HG02970 (cell line): ENCODE measurements around the gene ABCD1.

ENCODE experiments used
- ATAC-seq: cut with Tn5 transposase; IDR thresholded peaks from one replicate; pipeline ENCODE4 v1.9.1; 2021; ENCODE audit warnings: mild to moderate bottlenecking, moderate library complexity, moderate number of reproducible peaks; ENCODE audit not compliant: unreplicated experiment, low FRiP score

The ABCD1 gene

DNA sequence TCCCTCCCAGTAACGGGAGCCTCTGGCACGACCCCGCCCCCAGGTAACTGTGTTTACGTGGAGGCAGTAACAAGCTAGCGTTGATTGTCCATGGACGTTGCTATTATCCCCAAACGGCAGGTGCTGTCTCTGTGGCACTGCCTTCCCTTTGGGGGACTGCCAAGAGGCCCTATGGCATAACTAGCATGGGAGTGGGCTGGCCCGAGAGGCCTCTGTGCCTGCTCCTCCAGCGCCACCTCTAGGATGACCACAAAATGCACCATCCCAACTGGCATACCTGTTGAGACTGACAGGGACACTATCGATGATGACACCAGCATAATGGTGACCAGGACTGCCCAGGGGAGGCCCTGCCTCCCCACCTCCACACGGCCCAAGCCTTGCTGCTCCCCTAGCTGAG, 57.7 kb downstream of the ABCD1 start:
- ATAC-seq, result no peak

DNA sequence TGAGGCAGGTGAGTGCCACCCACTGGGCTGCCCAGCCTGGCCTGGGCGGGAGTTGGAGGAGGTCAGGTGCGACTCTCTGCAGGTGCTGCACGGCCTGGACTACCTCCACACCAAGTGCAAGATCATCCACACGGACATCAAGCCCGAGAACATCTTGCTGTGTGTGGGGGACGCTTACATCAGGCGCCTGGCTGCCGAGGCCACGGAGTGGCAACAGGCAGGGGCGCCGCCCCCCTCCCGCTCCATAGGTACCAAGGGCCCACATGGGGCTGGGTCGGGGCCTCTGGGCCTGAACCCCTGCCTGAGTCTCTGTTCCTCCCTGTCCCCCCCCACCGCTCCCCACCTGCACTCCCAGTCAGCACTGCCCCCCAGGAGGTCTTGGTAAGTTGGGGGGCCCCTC, 58.2 kb downstream of the ABCD1 start:
- ATAC-seq, result no peak

GRCh38 chrX:153783378-153784013, 58.8 kb downstream of the ABCD1 start:
- ATAC-seq, result no peak

- ATAC-seq, result no peak
Measured at GRCh38 chrX:153784325-153784967, 59.8 kb downstream of the ABCD1 start.

- ATAC-seq, result no peak
Measured at GRCh38 chrX:153786669-153787068, 62.0 kb downstream of the ABCD1 start.

DNA sequence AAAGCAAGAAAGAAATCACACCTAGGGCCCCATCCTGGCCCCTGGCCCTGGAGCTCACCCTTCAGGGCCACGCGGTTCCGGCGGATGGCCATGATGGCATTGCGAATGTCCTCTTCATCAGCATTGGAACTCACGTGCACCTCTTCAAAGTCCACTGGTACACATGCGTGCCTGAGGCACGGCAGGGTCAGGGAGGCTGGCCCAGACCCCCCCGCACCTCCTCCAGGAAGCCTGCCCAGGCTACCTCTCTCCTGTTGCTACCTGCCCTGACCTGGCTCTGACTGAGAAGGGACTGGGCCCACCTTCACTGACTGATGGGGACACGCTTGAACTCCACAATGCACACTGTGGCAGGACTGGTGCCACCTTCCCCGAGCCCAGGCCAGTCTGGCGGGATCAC, 65.0 kb downstream of the ABCD1 start:
- no peak for ATAC-seq

GRCh38 chrX:153791104-153791852, 66.6 kb downstream of the ABCD1 start:
- no peak for ATAC-seq

- no peak for ATAC-seq
Measured at GRCh38 chrX:153792368-153792767, 67.7 kb downstream of the ABCD1 start.

GRCh38 chrX:153793291-153793690, 68.6 kb downstream of the ABCD1 start:
- no peak for ATAC-seq
